ENCODE measurements around the gene PLA2G4D.

Gene PLA2G4D

GRCh38 chr15:42138968-42139386 is 44.6 kb upstream of the PLA2G4D start:
- TF ChIP-seq CTCF (IDR thresholded peaks at IDR 0.05; ENCODE audit: control insufficient read depth, extremely low read depth, insufficient read depth) = no peak
- peak; percentile 28 for DNase-seq (ENCODE audit: low read depth)
- H3K4me3 ChIP-seq (ENCODE audit: low read depth, low read length) = no peak overlapping the region

GRCh38 chr15:42138411-42138810 is 44.0 kb upstream of the PLA2G4D start:
- no peak for DNase-seq (ENCODE audit: low read depth)
- no peak for TF ChIP-seq CTCF (IDR thresholded peaks at IDR 0.05; ENCODE audit: control insufficient read depth, extremely low read depth, insufficient read depth)
- H3K4me3 ChIP-seq (ENCODE audit: low read depth, low read length) = no peak overlapping the region

- H3K4me3 ChIP-seq (ENCODE audit: low read depth, low read length) = no peak overlapping the region
- DNase-seq (ENCODE audit: low read depth) = peak; percentile 21
- peak; percentile 71 for TF ChIP-seq CTCF (IDR thresholded peaks at IDR 0.05; ENCODE audit: control insufficient read depth, extremely low read depth, insufficient read depth)
These were observed 43.3 kb upstream of the PLA2G4D start for GRCh38 chr15:42137461-42138261.

- H3K4me3 ChIP-seq (ENCODE audit: low read depth, low read length) = no peak overlapping the region
- no peak for TF ChIP-seq CTCF (IDR thresholded peaks at IDR 0.05; ENCODE audit: control insufficient read depth, extremely low read depth, insufficient read depth)
- no peak for DNase-seq (ENCODE audit: low read depth)
These were observed 42.2 kb upstream of the PLA2G4D start for GRCh38 chr15:42136513-42136912.

GRCh38 chr15:42135351-42135750 is 41.0 kb upstream of the PLA2G4D start:
- no peak overlapping the region for H3K4me3 ChIP-seq (ENCODE audit: low read depth, low read length)
- DNase-seq (ENCODE audit: low read depth) = no peak
- TF ChIP-seq CTCF (IDR thresholded peaks at IDR 0.05; ENCODE audit: control insufficient read depth, extremely low read depth, insufficient read depth) = no peak

- TF ChIP-seq CTCF (IDR thresholded peaks at IDR 0.05; ENCODE audit: control insufficient read depth, extremely low read depth, insufficient read depth) = no peak
- no peak for DNase-seq (ENCODE audit: low read depth)
- no peak overlapping the region for H3K4me3 ChIP-seq (ENCODE audit: low read depth, low read length)
These were observed 40.4 kb upstream of the PLA2G4D start for GRCh38 chr15:42134617-42135245.
